ENCODE data around the gene PTH1R. TPM values are rescaled to one million over a fixed set of nuclear protein-coding genes. Genes with fewer than 3 reads are reported as not detected.

PTH1R gene
- total and polyA plus RNA-seq, 10 of the 15 experiments (the other 5 are each of a cell fraction or from before 2014, with no cell fraction given): not detected

DNA sequence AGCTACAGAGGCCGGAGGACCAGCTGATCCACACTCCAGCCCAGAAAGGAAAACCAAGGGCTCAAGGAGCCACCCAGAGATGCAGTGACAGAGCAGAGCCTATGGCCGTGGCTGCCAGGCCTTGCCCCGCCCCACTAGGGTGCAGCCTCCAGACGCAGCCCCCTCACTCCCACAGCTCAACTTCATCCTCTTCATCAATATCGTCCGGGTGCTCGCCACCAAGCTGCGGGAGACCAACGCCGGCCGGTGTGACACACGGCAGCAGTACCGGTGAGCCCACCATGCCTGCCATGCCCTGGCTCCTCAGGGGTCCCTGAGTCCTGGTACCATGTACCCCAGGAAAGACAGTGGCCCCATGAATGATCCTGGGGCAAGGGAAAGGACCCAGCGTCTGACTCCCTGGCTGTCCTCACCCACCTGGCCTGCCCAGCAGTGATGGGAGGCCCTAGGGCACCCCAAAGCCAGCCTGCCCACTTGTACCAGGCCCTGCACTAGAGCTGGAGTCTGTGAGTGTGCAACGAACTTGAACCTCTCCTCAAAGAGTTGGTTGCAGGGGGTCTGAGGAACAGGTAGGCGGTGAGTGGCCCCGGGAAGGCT is 24.2 kb downstream of the PTH1R start:
- Histone ChIP-seq H3K79me2 (ENCODE audit: control insufficient read depth, insufficient read depth, low read length) (no peaks in the 10 kb centered on the region), H4K20me1 (ENCODE audit: control insufficient read depth, insufficient read depth) (no peaks in the 10 kb centered on the region), H3K36me3 (ENCODE audit: control insufficient read depth in 2 of 2, insufficient read depth in 2 of 2, low read length in 1 of 2) (no peaks in the 10 kb centered on the region), H3K4me2 (ENCODE audit: control insufficient read depth, insufficient read depth) (no peak overlapping the region), H3K27ac (ENCODE audit: control insufficient read depth, insufficient read depth) (no peak overlapping the region), H2AFZ (ENCODE audit: control insufficient read depth, low read depth, low read length) (no peak overlapping the region), H3K9me3 (replicated peaks; ENCODE audit: control insufficient read depth, insufficient read depth, low read length) (no peaks in the 10 kb centered on the region), H3K27me3 (replicated peaks in 1 of 2; ENCODE audit: control insufficient read depth in 2 of 2, insufficient read depth in 2 of 2, low read length in 1 of 2) (no peaks in the 10 kb centered on the region), H3K4me1 (ENCODE audit: control insufficient read depth, insufficient read depth, low read length) (no peaks in the 10 kb centered on the region), H3K4me3 (no peak overlapping the region), H3K9ac (ENCODE audit: control insufficient read depth, insufficient read depth, low read length) (no peak overlapping the region)
- RAD21 ChIA-PET (ENCODE audit: unreplicated experiment): interaction anchor here (1.9 kb wide), 1 partner anchor 8 kb away, joined by 5 read pairs; no protein-coding TSS in a partner anchor
- CTCF ChIA-PET: interaction anchor here (0.9 to 2.2 kb wide), 4 partner anchors 8 to 55 kb away, joined by 3 to 6 read pairs (median 4); no protein-coding TSS in a partner anchor
- SMC1A ChIA-PET (ENCODE audit: uncharacterized antibody, unreplicated experiment): no interaction called here
- no peak for ATAC-seq
- 58% methylated on average over 17 of the region's 17 CpGs for WGBS (ENCODE audit: insufficient coverage, insufficient replicate concordance, low lambda C conversion rate, missing lambda C conversion rate)
- no peak for FAIRE-seq
- intact Hi-C loops (cut with micrococcal nuclease; ENCODE audit: unreplicated experiment): no loop called here
- in situ Hi-C loops (cut with MboI): no loop called here
- POLR2A ChIA-PET: no interaction called here
- no TSS peak for BruUV-seq (replicated peaks)
- DNase-seq (ENCODE audit: low read depth, low spot score): no peak
- TF ChIP-seq TBL1XR1 (IDR thresholded peaks at IDR 0.05; ENCODE audit: low read depth, low read length) (no peak), ASH2L (IDR thresholded peaks at IDR 0.05; ENCODE audit: borderline replicate concordance, low read depth) (no peak), SMARCA5 (IDR thresholded peaks at IDR 0.05) (no peak), CBFB (IDR thresholded peaks at IDR 0.05; ENCODE audit: low read depth) (no peak), SMAD5 (IDR thresholded peaks at IDR 0.05; ENCODE audit: low read depth) (no peak), IRF3 (IDR thresholded peaks at IDR 0.05) (no peak), GABPA (IDR thresholded peaks at IDR 0.05; ENCODE audit: low read depth) (no peak), SREBF1 (IDR thresholded peaks at IDR 0.05; ENCODE audit: low read length) (no peak), HDAC6 (IDR thresholded peaks at IDR 0.05; ENCODE audit: unreplicated experiment) (no peak), ZNF592 (IDR thresholded peaks at IDR 0.05) (no peak), CUX1 (IDR thresholded peaks at IDR 0.05; ENCODE audit: insufficient replicate concordance, low read depth, low read length) (no peak)
- TF ChIP-seq, protein P1, sequence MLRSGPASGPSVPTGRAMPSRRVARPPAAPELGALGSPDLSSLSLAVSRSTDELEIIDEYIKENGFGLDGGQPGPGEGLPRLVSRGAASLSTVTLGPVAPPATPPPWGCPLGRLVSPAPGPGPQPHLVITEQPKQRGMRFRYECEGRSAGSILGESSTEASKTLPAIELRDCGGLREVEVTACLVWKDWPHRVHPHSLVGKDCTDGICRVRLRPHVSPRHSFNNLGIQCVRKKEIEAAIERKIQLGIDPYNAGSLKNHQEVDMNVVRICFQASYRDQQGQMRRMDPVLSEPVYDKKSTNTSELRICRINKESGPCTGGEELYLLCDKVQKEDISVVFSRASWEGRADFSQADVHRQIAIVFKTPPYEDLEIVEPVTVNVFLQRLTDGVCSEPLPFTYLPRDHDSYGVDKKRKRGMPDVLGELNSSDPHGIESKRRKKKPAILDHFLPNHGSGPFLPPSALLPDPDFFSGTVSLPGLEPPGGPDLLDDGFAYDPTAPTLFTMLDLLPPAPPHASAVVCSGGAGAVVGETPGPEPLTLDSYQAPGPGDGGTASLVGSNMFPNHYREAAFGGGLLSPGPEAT (IDR thresholded peaks at IDR 0.05; ENCODE audit: low read depth): no peak

Measured in GM12878 (cell line).